H1 (cell line): ENCODE data around the gene POC1B. TPM values are rescaled to one million over a fixed set of nuclear protein-coding genes. Genes with fewer than 3 reads are reported as not detected.

Experiments
- ASH2L ChIP-seq: fragments of 200-600, 300-600 bp; sonication (generic); IDR thresholded peaks from one replicate; pipeline ENCODE4 v1.7.1; 2017; ENCODE audit warnings: low read length
- CBX5 ChIP-seq: fragments of 300-800, 300-1000 bp; sonication (generic); IDR thresholded peaks from 2 replicates; pipeline ENCODE4 v1.7.1; 2016; ENCODE audit warnings: antibody characterized with exemption, low read length, low read depth
- NANOG ChIP-seq: IDR thresholded peaks from 2 replicates; pipeline ENCODE4 v1.6.1; 2011; ENCODE audit warnings: low read length, low read depth, mild to moderate bottlenecking, inconsistent platforms; ENCODE audit not compliant: insufficient read depth, poor library complexity, severe bottlenecking
- POLR2AphosphoS5 ChIP-seq: IDR thresholded peaks from 2 replicates; pipeline ENCODE4 v1.6.1; 2011; ENCODE audit warnings: low read depth, low read length
- TAF1 ChIP-seq: IDR thresholded peaks from 2 replicates; pipeline ENCODE4 v1.6.1; 2011; ENCODE audit warnings: mild to moderate bottlenecking, low read depth, low read length
- TAF7 ChIP-seq: optimal IDR thresholded peaks from 2 replicates; pipeline ENCODE3; 2011; ENCODE audit warnings: low read depth, mild to moderate bottlenecking, inconsistent platforms, low read length, moderate library complexity, borderline replicate concordance
- TCF12 ChIP-seq: IDR thresholded peaks from 2 replicates; pipeline ENCODE4 v1.6.1; 2011; ENCODE audit warnings: low read depth, mild to moderate bottlenecking, low read length
- polyA plus RNA-seq, 7 experiments: library from polyadenylated mRNA; depleted of rRNA in 3 of 7; stranded (reverse) in 5 of 7; unstranded in 2 of 7; fragments of >200 nt in 5 of 7; fragments of 200-250 nt in 2 of 7; gene quantifications; 1 replicate in 5 of 7; 2 replicates in 1 of 7; 4 replicates in 1 of 7; pipeline versions ENCODE4 v1.2.1 to v1.2.3, GENCODE V29; 2011 to 2013; ENCODE audit warnings: missing spikeins in 2 of 7, mixed read lengths in 2 of 7
- total RNA-seq: library from RNA; stranded (reverse); fragmentation: NEBNext Ultra II Directional; extraction: Animal tissue kit (Norgen Biotek cat#: 25700); gene quantifications from 2 replicates; pipeline ENCODE4 v1.2.1, GENCODE V29; 2021
- TF ChIP-seq, protein P1 (sequence below): fragments of 300-600 bp; sonication (generic); IDR thresholded peaks from 2 replicates; pipeline ENCODE4 v1.7.1; 2012; ENCODE audit warnings: low read length, moderate library complexity, mild to moderate bottlenecking, inconsistent platforms; ENCODE audit not compliant: insufficient replicate concordance
- TF ChIP-seq, protein P2 (sequence below): IDR thresholded peaks from 2 replicates; pipeline ENCODE4 v1.6.1; 2011; ENCODE audit warnings: low read depth, mild to moderate bottlenecking, low read length; ENCODE audit not compliant: insufficient read depth
- TF ChIP-seq, protein P3 (sequence below): IDR thresholded peaks from 2 replicates; pipeline ENCODE4 v1.6.1; 2012; ENCODE audit warnings: inconsistent platforms

Gene POC1B
- total and polyA plus RNA-seq, 2 of the 8 experiments (the other 6 are each of a cell fraction or from before 2014, with no cell fraction given) = 7.5 to 16.3 TPM

DNA sequence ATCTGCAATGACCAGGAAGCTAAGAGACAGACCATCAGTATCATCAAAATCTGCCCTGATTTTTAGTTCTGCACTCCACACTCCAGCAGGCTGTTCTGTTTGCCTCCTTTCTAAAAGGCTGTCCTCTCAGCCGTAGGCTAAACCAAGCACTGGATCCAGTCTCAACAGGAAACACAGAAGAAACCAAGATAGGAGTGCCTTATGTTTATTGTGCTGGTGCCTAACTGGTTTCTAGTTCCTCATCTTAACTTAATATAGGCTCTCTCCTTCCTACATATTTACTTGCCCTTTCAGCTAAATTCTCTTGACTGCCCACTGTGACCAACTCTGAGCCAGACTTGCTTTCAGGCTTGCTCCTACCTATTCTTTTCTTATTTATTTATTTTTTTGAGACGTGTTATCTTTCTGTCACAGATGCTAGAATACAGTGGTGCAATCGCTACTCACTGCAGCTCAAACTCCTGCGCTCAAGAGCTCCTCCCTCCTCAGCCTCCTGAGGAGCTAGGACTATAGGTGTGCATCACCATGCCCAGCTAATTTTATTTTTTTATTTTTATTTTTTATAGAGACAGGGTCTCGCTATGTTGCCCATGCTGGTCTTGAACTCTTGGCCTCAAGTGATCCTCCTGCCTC is 32.1 kb downstream of the POC1B start (continued):
- TF ChIP-seq, protein P1, sequence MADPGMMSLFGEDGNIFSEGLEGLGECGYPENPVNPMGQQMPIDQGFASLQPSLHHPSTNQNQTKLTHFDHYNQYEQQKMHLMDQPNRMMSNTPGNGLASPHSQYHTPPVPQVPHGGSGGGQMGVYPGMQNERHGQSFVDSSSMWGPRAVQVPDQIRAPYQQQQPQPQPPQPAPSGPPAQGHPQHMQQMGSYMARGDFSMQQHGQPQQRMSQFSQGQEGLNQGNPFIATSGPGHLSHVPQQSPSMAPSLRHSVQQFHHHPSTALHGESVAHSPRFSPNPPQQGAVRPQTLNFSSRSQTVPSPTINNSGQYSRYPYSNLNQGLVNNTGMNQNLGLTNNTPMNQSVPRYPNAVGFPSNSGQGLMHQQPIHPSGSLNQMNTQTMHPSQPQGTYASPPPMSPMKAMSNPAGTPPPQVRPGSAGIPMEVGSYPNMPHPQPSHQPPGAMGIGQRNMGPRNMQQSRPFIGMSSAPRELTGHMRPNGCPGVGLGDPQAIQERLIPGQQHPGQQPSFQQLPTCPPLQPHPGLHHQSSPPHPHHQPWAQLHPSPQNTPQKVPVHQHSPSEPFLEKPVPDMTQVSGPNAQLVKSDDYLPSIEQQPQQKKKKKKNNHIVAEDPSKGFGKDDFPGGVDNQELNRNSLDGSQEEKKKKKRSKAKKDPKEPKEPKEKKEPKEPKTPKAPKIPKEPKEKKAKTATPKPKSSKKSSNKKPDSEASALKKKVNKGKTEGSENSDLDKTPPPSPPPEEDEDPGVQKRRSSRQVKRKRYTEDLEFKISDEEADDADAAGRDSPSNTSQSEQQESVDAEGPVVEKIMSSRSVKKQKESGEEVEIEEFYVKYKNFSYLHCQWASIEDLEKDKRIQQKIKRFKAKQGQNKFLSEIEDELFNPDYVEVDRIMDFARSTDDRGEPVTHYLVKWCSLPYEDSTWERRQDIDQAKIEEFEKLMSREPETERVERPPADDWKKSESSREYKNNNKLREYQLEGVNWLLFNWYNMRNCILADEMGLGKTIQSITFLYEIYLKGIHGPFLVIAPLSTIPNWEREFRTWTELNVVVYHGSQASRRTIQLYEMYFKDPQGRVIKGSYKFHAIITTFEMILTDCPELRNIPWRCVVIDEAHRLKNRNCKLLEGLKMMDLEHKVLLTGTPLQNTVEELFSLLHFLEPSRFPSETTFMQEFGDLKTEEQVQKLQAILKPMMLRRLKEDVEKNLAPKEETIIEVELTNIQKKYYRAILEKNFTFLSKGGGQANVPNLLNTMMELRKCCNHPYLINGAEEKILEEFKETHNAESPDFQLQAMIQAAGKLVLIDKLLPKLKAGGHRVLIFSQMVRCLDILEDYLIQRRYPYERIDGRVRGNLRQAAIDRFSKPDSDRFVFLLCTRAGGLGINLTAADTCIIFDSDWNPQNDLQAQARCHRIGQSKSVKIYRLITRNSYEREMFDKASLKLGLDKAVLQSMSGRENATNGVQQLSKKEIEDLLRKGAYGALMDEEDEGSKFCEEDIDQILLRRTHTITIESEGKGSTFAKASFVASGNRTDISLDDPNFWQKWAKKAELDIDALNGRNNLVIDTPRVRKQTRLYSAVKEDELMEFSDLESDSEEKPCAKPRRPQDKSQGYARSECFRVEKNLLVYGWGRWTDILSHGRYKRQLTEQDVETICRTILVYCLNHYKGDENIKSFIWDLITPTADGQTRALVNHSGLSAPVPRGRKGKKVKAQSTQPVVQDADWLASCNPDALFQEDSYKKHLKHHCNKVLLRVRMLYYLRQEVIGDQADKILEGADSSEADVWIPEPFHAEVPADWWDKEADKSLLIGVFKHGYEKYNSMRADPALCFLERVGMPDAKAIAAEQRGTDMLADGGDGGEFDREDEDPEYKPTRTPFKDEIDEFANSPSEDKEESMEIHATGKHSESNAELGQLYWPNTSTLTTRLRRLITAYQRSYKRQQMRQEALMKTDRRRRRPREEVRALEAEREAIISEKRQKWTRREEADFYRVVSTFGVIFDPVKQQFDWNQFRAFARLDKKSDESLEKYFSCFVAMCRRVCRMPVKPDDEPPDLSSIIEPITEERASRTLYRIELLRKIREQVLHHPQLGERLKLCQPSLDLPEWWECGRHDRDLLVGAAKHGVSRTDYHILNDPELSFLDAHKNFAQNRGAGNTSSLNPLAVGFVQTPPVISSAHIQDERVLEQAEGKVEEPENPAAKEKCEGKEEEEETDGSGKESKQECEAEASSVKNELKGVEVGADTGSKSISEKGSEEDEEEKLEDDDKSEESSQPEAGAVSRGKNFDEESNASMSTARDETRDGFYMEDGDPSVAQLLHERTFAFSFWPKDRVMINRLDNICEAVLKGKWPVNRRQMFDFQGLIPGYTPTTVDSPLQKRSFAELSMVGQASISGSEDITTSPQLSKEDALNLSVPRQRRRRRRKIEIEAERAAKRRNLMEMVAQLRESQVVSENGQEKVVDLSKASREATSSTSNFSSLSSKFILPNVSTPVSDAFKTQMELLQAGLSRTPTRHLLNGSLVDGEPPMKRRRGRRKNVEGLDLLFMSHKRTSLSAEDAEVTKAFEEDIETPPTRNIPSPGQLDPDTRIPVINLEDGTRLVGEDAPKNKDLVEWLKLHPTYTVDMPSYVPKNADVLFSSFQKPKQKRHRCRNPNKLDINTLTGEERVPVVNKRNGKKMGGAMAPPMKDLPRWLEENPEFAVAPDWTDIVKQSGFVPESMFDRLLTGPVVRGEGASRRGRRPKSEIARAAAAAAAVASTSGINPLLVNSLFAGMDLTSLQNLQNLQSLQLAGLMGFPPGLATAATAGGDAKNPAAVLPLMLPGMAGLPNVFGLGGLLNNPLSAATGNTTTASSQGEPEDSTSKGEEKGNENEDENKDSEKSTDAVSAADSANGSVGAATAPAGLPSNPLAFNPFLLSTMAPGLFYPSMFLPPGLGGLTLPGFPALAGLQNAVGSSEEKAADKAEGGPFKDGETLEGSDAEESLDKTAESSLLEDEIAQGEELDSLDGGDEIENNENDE = no peak
- no peak for TF ChIP-seq TAF1
- TF ChIP-seq NANOG = no peak
- no peak for TF ChIP-seq TAF7
- TF ChIP-seq, protein P2, sequence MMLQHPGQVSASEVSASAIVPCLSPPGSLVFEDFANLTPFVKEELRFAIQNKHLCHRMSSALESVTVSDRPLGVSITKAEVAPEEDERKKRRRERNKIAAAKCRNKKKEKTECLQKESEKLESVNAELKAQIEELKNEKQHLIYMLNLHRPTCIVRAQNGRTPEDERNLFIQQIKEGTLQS = no peak
- no peak for TF ChIP-seq CBX5
- no peak for TF ChIP-seq TCF12
- TF ChIP-seq, protein P3, sequence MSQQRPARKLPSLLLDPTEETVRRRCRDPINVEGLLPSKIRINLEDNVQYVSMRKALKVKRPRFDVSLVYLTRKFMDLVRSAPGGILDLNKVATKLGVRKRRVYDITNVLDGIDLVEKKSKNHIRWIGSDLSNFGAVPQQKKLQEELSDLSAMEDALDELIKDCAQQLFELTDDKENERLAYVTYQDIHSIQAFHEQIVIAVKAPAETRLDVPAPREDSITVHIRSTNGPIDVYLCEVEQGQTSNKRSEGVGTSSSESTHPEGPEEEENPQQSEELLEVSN = no peak
- no peak for TF ChIP-seq ASH2L
- TF ChIP-seq POLR2AphosphoS5 = no peak
